Thyroid gland (tissue), 4 donors: ENCODE measurements around the gene ARID3C.

ENCODE experiments used
- POLR2A ChIP-seq, 2 donors: fragments of 450-650 bp; IDR thresholded peaks; one replicate each; pipeline ENCODE4 v1.6.1; 2017; ENCODE audit warnings: antibody characterized with exemption in 2 of 2, mild to moderate bottlenecking in 2 of 2, moderate library complexity in 1 of 2
- TF ChIP-seq, protein P1 (sequence below), 6 experiments: fragments of 200-600 bp in 3 of 6; fragments of 450-650 bp in 3 of 6; sonication (generic) in 3 of 6; IDR thresholded peaks; one replicate each; pipeline ENCODE4 v1.5.1; 2016 to 2019; ENCODE audit warnings: antibody characterized with exemption in 6 of 6, mild to moderate bottlenecking in 2 of 6, inconsistent platforms in 1 of 6, moderate library complexity in 1 of 6

DNA sequence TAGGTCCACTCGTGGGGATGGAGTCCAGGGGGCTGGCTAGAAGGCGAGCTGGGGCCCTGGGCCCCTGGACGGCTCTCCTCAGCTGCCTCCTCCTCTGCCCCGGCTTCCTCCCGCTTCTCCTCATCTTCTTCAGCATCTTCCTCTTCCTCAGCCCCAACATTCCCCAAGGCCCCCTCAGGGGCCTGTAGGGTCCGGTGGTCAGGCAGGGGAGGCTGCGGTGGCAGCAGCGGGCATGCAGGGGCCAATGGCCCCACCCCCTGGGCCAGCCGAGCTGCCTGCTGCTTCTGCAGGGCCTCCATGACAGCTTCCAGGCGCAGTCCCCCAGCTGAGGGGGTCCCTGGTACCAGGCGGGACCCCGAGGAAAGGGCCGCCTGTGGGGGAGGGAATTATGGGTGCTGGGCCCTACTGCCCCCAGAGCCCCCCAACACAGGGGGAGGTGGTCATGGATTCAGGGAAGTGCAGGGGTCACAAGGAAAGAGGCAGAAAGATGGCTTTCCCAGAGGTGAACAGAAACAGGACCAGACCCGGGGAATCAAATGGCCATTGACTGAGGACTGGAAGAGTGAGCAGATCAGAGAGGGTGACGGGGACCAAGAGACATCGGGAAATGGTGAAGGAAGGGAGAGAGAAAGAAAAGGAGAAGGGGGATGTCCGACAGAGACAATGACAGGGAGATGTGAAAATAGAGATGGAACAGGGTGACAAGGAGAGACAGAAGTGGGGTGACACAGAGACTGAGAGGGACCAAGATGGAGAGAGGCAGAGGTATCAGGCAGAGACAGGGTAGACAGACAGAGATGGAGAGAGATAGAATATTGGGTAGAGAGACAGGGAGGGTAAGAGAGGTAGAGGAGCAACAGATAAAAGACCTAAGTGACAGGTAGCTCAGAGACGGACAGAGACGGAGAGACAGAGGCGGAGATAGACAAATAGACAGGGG lies 880 bp downstream of the ARID3C start:
- TF ChIP-seq, protein P1, sequence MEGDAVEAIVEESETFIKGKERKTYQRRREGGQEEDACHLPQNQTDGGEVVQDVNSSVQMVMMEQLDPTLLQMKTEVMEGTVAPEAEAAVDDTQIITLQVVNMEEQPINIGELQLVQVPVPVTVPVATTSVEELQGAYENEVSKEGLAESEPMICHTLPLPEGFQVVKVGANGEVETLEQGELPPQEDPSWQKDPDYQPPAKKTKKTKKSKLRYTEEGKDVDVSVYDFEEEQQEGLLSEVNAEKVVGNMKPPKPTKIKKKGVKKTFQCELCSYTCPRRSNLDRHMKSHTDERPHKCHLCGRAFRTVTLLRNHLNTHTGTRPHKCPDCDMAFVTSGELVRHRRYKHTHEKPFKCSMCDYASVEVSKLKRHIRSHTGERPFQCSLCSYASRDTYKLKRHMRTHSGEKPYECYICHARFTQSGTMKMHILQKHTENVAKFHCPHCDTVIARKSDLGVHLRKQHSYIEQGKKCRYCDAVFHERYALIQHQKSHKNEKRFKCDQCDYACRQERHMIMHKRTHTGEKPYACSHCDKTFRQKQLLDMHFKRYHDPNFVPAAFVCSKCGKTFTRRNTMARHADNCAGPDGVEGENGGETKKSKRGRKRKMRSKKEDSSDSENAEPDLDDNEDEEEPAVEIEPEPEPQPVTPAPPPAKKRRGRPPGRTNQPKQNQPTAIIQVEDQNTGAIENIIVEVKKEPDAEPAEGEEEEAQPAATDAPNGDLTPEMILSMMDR (IDR thresholded peaks at IDR 0.05), result no peak
- TF ChIP-seq POLR2A (IDR thresholded peaks at IDR 0.05), result no peak
